Pons (tissue), 1 donor: ENCODE data around the gene PLAAT1.

Experiments
- DNase-seq: peaks from one replicate; pipeline ENCODE4 v3.0.0-alpha.2; 2016; ENCODE audit warnings: low spot score

The PLAAT1 gene

DNA sequence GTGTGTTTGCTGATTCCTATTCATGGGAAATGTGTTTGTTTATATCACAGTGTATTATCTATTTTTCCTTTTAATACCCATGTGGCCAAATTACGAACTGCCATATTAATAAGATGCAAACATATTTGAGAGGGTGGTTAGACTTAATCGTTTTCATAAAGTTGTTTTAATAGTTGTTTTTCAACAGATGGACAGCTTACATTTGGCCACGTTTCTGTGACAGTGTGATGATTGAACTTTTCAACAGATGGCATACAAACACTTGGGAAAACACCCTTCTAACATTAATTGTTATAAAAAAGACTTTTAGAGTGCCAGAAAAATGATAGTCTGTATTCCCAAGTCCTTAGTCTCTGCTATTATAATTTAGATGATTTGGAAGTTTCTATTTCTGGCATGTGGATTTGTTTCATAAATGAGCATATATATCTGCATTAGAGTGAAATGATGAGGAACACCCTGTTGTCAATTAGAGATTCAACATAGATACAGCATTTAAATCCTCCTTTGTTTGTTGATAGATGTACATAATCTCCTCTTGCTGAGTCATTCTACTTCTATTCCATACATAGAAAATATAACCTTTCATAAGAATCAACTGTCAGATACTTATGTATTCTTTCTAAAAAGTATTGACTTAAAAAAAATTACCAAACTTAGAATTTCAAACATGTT lies 13.1 kb downstream of the PLAAT1 start:
- no peak for DNase-seq

DNA sequence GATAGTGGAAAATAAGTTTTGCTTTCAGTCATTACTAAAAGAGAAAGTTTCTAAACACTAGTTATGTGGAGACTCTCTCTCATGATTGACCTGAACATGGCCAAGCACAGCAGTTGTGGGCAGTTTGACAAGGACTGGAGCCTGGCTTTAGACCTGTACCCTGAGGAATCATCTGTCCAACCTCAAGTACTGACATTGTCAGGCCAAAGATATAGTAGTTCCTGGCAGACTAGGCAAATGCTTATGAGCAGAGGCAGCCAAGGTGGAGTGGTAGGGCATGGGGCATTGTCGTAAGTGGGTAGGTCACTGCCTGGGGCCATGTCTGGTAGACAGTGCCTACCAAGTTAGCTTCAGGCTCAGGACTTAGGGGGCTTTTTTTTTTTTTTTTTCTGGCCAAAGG lies 20.9 kb downstream of the PLAAT1 start:
- DNase-seq, result no peak

- no peak for DNase-seq
Observed at GRCh38 chr3:193262707-193263106, 21.7 kb downstream of the PLAAT1 start.

GRCh38 chr3:193269343-193270028 lies 28.5 kb downstream of the PLAAT1 start:
- DNase-seq, result no peak

DNA sequence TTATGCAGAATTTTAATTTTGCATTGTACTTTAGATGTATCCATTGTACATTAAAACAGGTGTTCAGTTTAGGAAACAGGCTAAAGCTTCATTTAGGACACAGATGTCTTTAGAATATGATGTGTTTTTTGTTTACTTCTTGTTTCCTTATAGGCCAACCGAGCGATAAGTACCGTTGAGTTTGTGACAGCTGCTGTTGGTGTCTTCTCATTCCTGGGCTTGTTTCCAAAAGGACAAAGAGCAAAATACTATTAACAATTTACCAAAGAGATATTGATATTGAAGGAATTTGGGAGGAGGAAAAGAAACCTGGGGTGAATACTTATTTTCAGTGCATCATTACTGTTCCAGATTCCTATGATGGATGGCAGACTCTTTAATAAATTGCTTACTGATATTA lies 29.4 kb downstream of the PLAAT1 start:
- DNase-seq, result no peak

- DNase-seq, result no peak
Observed at GRCh38 chr3:193271101-193271840, 30.2 kb downstream of the PLAAT1 start.

- DNase-seq, result no peak
Observed at GRCh38 chr3:193292386-193292785, 51.4 kb downstream of the PLAAT1 start.

- DNase-seq, result no peak
Observed at GRCh38 chr3:193295985-193296384, 55.0 kb downstream of the PLAAT1 start.

- no peak for DNase-seq
Observed at GRCh38 chr3:193297421-193297820, 56.4 kb downstream of the PLAAT1 start.

- DNase-seq, result no peak
Observed at GRCh38 chr3:193301433-193301832, 60.4 kb downstream of the PLAAT1 start.

DNA sequence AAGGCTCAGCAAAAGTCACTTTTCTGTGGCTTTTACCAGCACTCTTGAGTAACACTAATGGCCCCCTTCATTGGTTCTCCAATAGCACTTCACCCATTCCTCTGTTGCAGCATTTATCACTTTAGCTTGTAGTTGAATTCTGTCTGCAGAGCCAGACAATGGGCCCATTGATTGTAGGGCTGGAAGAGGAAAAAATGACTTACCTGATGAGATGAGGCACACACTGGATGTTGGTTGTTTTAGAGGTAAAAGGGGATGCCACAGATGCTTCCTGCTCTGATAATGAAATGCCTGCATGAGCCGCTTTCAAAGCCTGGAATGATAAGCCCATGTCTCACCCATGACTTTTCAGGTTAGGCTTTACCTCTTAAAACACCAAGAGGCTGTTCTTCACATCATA lies 64.3 kb downstream of the PLAAT1 start:
- DNase-seq, result no peak

GRCh38 chr3:193310914-193311723 lies 70.1 kb downstream of the PLAAT1 start:
- no peak for DNase-seq

- DNase-seq, result no peak
Observed at GRCh38 chr3:193313061-193313958, 72.3 kb downstream of the PLAAT1 start.

- no peak for DNase-seq
Observed at GRCh38 chr3:193314161-193314560, 73.1 kb downstream of the PLAAT1 start.

DNA sequence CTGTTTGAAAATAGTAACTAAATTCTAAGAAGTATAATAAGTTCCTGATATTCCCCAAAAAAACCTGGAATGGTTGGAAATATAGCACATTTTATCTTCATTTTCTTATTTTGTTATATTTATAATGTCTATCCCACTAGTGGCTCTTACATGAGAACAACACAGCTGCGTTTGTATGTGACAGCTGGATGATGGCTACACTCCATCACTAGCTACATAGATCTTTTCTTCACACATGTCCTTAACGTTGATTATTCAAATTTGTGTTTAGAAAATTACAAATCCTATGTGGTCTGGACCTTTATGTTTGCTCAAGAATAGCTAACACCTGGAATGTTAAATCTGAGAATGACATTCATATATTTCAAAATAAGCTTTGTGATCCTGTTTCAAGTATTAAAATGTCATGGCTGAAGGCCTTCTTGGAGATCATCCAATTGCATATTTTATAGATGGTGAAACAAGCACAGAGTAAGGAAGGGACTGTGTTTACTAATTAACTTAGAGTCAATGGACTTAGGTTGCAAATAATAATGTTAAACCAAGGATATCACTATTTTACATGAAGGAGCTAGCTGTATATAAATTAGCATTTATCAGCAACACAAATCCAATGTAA lies 76.8 kb downstream of the PLAAT1 start:
- DNase-seq, result no peak
